DMS79 (cell line): ENCODE measurements around the gene OR1D5.
"Not testable (repeated sequence)": the region's sequence is repeated elsewhere in the genome, so short reads cannot be mapped to it uniquely, and the experiment has no call there.

ENCODE experiments used
- DNase-seq: peaks from one replicate; lab custom pipeline; 2025; lab: John Stamatoyannopoulos, UW

OR1D5 gene

GRCh38 chr17:3063507-3063906 is at the start of gene OR1D5:
TSS of gene OR1D5 (minus strand) at chr17:3063607. CDS start at chr17:3063607, 0 bp downstream.
- not testable (repeated sequence) for DNase-seq

- DNase-seq = no peak
Measured at GRCh38 chr17:3104322-3104721, 40.9 kb upstream of the OR1D5 start, which contains the start of gene OR1D2. TSS of gene OR1D2 (minus strand) at chr17:3104422. CDS start at chr17:3092996, 11,426 bp downstream.

GRCh38 chr17:3073850-3074249 is 10.4 kb upstream of the OR1D5 start:
- not testable (repeated sequence) for DNase-seq

GRCh38 chr17:3065192-3065591 is 1.8 kb upstream of the OR1D5 start:
- DNase-seq = not testable (repeated sequence)

- not testable (repeated sequence) for DNase-seq
Measured at GRCh38 chr17:3062824-3063377, 506 bp downstream of the OR1D5 start.

GRCh38 chr17:3054868-3055267 is 8.5 kb downstream of the OR1D5 start:
- not testable (repeated sequence) for DNase-seq

- no peak for DNase-seq
Measured at GRCh38 chr17:3049705-3050295, 13.6 kb downstream of the OR1D5 start.

- peak; percentile 96 for DNase-seq
Measured at GRCh38 chr17:3048727-3049471, 14.5 kb downstream of the OR1D5 start.

GRCh38 chr17:3046753-3047152 is 16.7 kb downstream of the OR1D5 start:
- DNase-seq = no peak

GRCh38 chr17:3043737-3044365 is 19.6 kb downstream of the OR1D5 start:
- no peak for DNase-seq

- no peak for DNase-seq
Measured at GRCh38 chr17:3040882-3041281, 22.5 kb downstream of the OR1D5 start.

GRCh38 chr17:3039736-3040135 is 23.7 kb downstream of the OR1D5 start:
- no peak for DNase-seq

- no peak for DNase-seq
Measured at GRCh38 chr17:3038941-3039340, 24.5 kb downstream of the OR1D5 start.

GRCh38 chr17:3037259-3037658 is 26.1 kb downstream of the OR1D5 start:
- DNase-seq = no peak

- no peak for DNase-seq
Measured at GRCh38 chr17:3036800-3037199, 26.6 kb downstream of the OR1D5 start.

- no peak for DNase-seq
Measured at GRCh38 chr17:3035968-3036280, 27.5 kb downstream of the OR1D5 start.

- DNase-seq = no peak
Measured at GRCh38 chr17:3035256-3035967, 28.0 kb downstream of the OR1D5 start.

- no peak for DNase-seq
Measured at GRCh38 chr17:3034578-3034920, 28.9 kb downstream of the OR1D5 start.

GRCh38 chr17:3033741-3034577 is 29.4 kb downstream of the OR1D5 start:
- no peak for DNase-seq

- no peak for DNase-seq
Measured at GRCh38 chr17:3033248-3033640, 30.2 kb downstream of the OR1D5 start.
